GM18517 (cell line): Measurements from ENCODE around the gene ACAA1.
"Not testable (repeated sequence)": the region's sequence is repeated elsewhere in the genome, so short reads cannot be mapped to it uniquely, and the experiment has no call there.

ENCODE experiments used
- ATAC-seq: cut with Tn5 transposase; IDR thresholded peaks from one replicate; pipeline ENCODE4 v1.9.1; 2021; ENCODE audit warnings: mild to moderate bottlenecking, moderate library complexity; ENCODE audit not compliant: unreplicated experiment

Gene ACAA1

DNA sequence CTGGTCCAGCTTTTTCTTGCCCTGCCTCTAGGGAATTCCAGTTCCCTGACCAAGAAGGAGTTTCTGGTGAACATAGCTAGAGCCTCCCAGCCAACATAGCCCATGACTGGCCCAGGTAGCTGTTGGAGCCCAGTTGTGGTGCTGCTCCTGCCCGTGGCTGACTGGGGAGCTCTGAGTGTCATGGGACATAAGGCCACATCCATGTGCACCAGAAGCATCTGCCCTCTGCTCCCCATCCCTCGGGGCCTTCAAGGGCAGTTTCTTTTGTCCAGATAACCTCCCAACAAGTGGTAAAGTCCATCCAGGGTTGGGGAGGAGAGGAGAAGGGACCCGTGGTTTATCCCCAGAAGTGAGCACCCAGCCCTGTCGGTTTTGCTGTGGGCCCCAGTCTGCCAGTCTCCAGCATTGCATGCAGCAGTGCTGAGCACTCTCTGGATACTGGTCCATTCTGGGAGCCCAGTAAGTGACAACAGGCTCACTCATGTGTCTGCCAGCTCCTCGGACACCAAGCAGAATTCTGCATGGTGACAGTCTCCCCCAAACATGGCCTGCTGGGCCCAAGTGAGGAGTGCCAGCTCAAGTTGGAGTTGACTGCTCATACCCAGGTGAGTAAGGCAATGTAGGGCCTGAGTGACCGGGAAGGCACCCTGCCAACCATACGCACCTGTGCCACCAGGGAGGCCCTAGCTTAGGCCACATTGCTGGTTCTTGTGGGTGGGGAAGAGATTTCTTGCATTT, 28.8 kb downstream of the ACAA1 start:
- ATAC-seq: no peak

DNA sequence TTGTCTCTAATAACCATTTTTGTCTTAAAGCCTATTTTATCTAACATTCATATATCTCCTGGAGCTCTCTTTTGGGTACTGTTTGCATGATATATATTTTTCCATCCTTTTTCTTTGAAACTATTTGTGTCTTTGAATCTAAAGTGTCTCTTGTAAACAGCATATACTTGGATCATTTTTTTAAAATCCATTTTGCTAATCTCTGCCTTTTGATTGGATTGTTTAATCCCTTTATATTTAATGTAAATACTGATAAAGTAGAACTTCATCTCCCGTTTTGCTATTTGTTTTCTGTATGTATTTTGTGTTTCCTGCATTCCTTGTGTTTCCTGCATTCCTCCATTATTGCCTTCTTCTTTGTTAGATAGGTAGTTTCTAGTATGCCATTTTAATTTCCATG, 31.4 kb downstream of the ACAA1 start:
- no peak for ATAC-seq

- ATAC-seq: no peak
Observed at GRCh38 chr3:38102444-38102814, 34.5 kb downstream of the ACAA1 start.

DNA sequence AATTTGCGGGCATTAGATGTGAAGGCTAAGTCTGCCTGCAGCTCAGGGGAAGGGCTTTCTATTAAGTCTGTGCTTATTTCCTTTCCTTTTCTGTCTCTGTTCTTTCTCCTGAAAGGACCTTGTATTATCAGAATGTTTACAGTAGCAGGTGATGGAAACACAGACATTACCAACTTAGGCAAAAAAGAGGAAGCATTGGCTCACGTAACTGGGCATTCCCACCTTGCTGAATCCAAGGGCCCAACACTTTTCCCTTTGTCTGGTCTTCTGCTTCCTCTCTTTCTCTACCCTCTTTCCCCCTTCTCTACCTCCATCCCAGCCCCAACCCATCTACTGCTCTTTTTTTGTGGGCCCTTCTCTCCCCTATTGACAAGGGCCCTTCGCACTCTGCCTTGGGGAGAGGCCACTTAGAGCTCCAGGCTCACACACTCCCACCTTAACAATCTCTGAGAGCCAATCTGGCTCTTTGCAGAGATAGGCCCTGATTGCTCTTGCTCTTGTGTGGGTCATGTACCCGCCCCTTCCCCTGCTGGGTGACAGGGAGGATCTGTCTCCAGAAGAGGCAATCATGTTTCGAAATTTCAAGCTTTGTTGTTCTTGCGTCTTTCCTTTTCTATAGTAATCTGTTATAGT, 35.0 kb downstream of the ACAA1 start:
- no peak for ATAC-seq

GRCh38 chr3:38100498-38100897, 36.4 kb downstream of the ACAA1 start:
- ATAC-seq: no peak

DNA sequence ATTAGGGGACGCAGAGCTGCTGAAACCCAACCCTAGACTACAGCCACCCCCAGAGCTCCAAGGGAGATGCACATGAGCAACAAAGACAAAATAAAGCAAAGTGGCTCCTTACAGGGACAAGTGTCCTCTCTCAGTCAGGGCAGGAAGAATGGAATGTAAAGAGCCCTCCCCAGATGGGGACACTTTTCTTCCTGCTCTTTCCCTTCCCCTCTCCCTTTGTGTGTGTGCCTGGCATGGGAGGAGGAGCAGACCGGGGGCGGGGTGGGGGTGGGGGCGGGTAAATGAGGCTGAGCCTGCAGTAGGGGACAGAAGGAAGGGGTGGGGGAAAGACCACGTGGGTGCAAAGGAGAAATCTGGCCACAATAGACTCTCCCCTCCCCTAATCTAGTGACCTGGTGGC, 37.4 kb downstream of the ACAA1 start:
- ATAC-seq: no peak

DNA sequence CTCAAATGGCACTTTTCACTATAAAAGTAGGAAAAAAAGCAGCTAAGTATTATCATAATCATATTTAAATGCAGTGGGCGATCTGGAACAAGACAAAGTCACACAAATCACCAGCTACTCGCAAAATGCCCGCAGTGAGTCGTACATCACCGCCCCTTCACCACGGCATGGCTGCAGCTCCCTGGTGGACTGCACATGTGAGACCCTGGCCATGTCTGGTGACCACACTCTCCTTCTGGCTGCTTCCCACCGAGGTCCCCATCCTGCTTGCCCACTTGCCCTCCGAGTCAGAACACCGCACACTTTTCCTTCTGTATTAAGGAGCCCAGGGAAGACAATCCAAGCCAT, 38.6 kb downstream of the ACAA1 start:
- no peak for ATAC-seq

GRCh38 chr3:38097446-38098375, 39.2 kb downstream of the ACAA1 start:
- no peak for ATAC-seq

GRCh38 chr3:38095669-38096483, 41.1 kb downstream of the ACAA1 start:
- ATAC-seq: no peak

DNA sequence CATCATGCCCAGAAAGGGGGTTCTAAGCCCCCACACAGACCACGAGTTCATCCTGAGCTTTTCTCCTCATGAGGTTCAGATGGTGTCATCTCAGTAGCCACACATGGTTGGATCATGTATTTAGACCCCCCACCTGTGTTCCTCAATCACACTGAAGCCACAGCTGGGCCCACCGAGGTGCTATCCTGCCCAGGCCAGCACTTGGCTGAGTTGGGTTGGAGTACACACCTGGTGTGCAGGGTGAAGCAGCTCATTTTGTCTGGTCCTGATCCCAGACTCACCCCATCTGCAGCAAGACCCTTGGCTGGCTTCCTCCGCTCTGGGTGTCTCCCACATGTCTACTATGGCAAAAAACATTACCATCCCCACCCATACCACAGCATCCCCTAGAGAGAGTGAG, 41.9 kb downstream of the ACAA1 start:
- ATAC-seq: no peak

- no peak for ATAC-seq
Observed at GRCh38 chr3:38090453-38090852, 46.5 kb downstream of the ACAA1 start.

DNA sequence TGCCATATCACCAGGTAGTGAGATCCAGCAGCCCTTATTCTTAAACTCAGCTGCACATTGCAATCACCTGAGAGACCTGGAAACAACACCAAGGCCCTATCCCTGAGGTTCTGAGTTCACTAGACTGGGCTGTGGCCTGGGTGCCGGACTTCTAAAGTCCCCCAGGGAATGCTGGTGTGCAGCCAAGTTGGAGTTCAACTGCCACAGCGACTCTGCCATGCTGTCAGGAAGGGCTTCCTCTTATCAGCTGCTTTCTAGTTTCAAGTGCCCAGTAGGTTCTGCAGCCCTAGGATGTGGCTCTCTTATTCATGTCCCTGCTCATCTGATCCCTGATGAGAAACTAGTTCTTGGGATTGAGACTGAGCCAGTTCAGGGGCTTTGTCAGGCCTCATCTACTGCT, 47.8 kb downstream of the ACAA1 start:
- no peak for ATAC-seq

- ATAC-seq: no peak
Observed at GRCh38 chr3:38088126-38089078, 48.5 kb downstream of the ACAA1 start.

GRCh38 chr3:38087278-38087677, 49.6 kb downstream of the ACAA1 start:
- ATAC-seq: not testable (repeated sequence)

GRCh38 chr3:38086496-38086895, 50.4 kb downstream of the ACAA1 start:
- ATAC-seq: no peak

- no peak for ATAC-seq
Observed at GRCh38 chr3:38085943-38086324, 51.0 kb downstream of the ACAA1 start.

GRCh38 chr3:38085311-38085942, 51.5 kb downstream of the ACAA1 start:
- ATAC-seq: no peak

GRCh38 chr3:38084334-38085310, 52.3 kb downstream of the ACAA1 start:
- ATAC-seq: no peak
